Endothelial cell of umbilical vein (primary cell): ENCODE results near the gene CACNA2D3. TPM values are rescaled to one million over a fixed set of nuclear protein-coding genes. Genes with fewer than 3 reads are reported as not detected.

ENCODE experiments used
- BruUV-seq: library from RNA; stranded (reverse); fragments of 400-500 nt; replicated peaks from 2 replicates; lab custom pipeline; 2021; lab: Mats Ljungman, UMichigan
- CTCF ChIA-PET: fragments of 300-600, 350-600 bp; sonication (Branson Sonifier 250); formaldehyde crosslinking; loops from one replicate; lab custom pipeline; 2021; ENCODE audit warnings: antibody characterized with exemption, inconsistent platforms; lab: Charles Lee
- POLR2A ChIA-PET: fragments of 300-600, 350-600 bp; sonication (Branson Sonifier 250); formaldehyde crosslinking; loops from one replicate; lab custom pipeline; 2021; ENCODE audit warnings: antibody characterized with exemption, inconsistent platforms; lab: Charles Lee
- DNase-seq: peaks from one replicate; pipeline ENCODE4 v3.0.0-alpha.2; 2011; ENCODE audit warnings: low read depth, low spot score
- FAIRE-seq: peaks from 2 replicates; lab custom pipeline; 2011; peaks lifted over from hg19 to GRCh38; lab: Jason Lieb, UNC
- H2AFZ ChIP-seq: 2 replicates; pipeline ENCODE4 v1.6.0; 2012; ENCODE audit warnings: low read depth, low read length, control low read depth, inconsistent platforms
- H3K27ac ChIP-seq: 2 replicates; pipeline ENCODE4 v1.5.1; 2011; ENCODE audit warnings: low read depth, mild to moderate bottlenecking, control low read depth, low read length, moderate library complexity; ENCODE audit not compliant: insufficient read depth
- H3K27me3 ChIP-seq, 2 experiments: 2 replicates each; pipeline versions ENCODE4 v1.6.0 to v1.6.1; 2011; ENCODE audit warnings: low read length in 2 of 2, mixed read lengths in 1 of 2; ENCODE audit not compliant: control insufficient read depth in 2 of 2, insufficient read depth in 2 of 2
- H3K36me3 ChIP-seq, 2 experiments: 2 replicates in 1 of 2; 3 replicates in 1 of 2; pipeline ENCODE4 v1.5.1; 2011; ENCODE audit warnings: low read length in 2 of 2, mild to moderate bottlenecking in 1 of 2, moderate library complexity in 1 of 2; ENCODE audit not compliant: control insufficient read depth in 2 of 2, insufficient read depth in 2 of 2; ENCODE audit errors: extremely low read depth in 1 of 2
- H3K4me1 ChIP-seq: 3 replicates; pipeline ENCODE4 v1.5.1; 2011; ENCODE audit warnings: mild to moderate bottlenecking, low read length; ENCODE audit not compliant: control insufficient read depth, insufficient read depth; ENCODE audit errors: extremely low read depth
- H3K4me2 ChIP-seq: 2 replicates; pipeline ENCODE4 v1.6.1; 2011; ENCODE audit warnings: low read length, control low read depth, mixed read lengths; ENCODE audit not compliant: insufficient read depth
- H3K4me3 ChIP-seq, 3 experiments: fragments of 200-600 bp in 1 of 3; sonication (generic), shearing (Covaris generic) in 1 of 3; replicated peaks in 1 of 3; 2 replicates each; pipeline ENCODE4 v1.5.1; 2011 to 2016; ENCODE audit warnings: control low read depth in 3 of 3, low read length in 3 of 3, mild to moderate bottlenecking in 2 of 3, inconsistent platforms in 1 of 3, low read depth in 1 of 3, moderate library complexity in 1 of 3; ENCODE audit not compliant: insufficient read depth in 1 of 3
- H3K79me2 ChIP-seq: 2 replicates; pipeline ENCODE4 v1.6.0; 2012; ENCODE audit warnings: low read length, inconsistent platforms; ENCODE audit not compliant: control insufficient read depth, insufficient read depth
- H3K9ac ChIP-seq: replicated peaks from 2 replicates; pipeline ENCODE3; 2011; ENCODE audit warnings: low read length, control low read depth; ENCODE audit not compliant: insufficient read depth; ENCODE audit errors: extremely low read depth
- H3K9me1 ChIP-seq: replicated peaks from 3 replicates; pipeline ENCODE4 v1.6.0; 2011; ENCODE audit warnings: mild to moderate bottlenecking, low read length; ENCODE audit not compliant: control insufficient read depth, insufficient read depth; ENCODE audit errors: extremely low read depth
- H3K9me3 ChIP-seq: replicated peaks from 2 replicates; pipeline ENCODE4 v1.5.1; 2012; ENCODE audit warnings: low read length, inconsistent platforms; ENCODE audit not compliant: control insufficient read depth, insufficient read depth
- H4K20me1 ChIP-seq: replicated peaks from 2 replicates; pipeline ENCODE3; 2011; ENCODE audit warnings: mild to moderate bottlenecking, low read length; ENCODE audit not compliant: control insufficient read depth, insufficient read depth; ENCODE audit errors: extremely low read depth
- EZH2 ChIP-seq: IDR thresholded peaks from 2 replicates; pipeline ENCODE4 v1.6.1; 2012; ENCODE audit warnings: borderline replicate concordance, low read depth, mild to moderate bottlenecking, moderate library complexity, low read length, inconsistent platforms; ENCODE audit not compliant: severe bottlenecking
- FOS ChIP-seq: IDR thresholded peaks from 2 replicates; pipeline ENCODE4 v1.6.1; 2011; ENCODE audit warnings: mild to moderate bottlenecking, low read length, moderate library complexity, borderline replicate concordance; ENCODE audit not compliant: insufficient read depth
- GATA2 ChIP-seq: IDR thresholded peaks from 2 replicates; pipeline ENCODE4 v1.7.0; 2011; ENCODE audit warnings: low read depth, mild to moderate bottlenecking, moderate library complexity, mixed read lengths, low read length; ENCODE audit not compliant: insufficient read length, insufficient read depth
- JUN ChIP-seq: IDR thresholded peaks from 2 replicates; pipeline ENCODE4 v1.6.1; 2011; ENCODE audit warnings: borderline replicate concordance, low read depth; ENCODE audit not compliant: insufficient read length, insufficient read depth
- MYC ChIP-seq: IDR thresholded peaks from one replicate; pipeline ENCODE4 v1.6.1; 2011; ENCODE audit warnings: mild to moderate bottlenecking, low read depth, low read length
- POLR2A ChIP-seq: IDR thresholded peaks from 2 replicates; pipeline ENCODE4 v1.6.1; 2012; ENCODE audit warnings: low read depth, mild to moderate bottlenecking, control low read depth, low read length
- POLR2AphosphoS5 ChIP-seq: IDR thresholded peaks from 2 replicates; pipeline ENCODE4 v1.6.1; 2012; ENCODE audit warnings: low read depth, mild to moderate bottlenecking, control low read depth, low read length, moderate library complexity; ENCODE audit not compliant: insufficient read depth
- dilution Hi-C: fragments of 300-500 bp; cut with MboI; formaldehyde crosslinking; loops from one replicate; pipeline ENCODE4 v1.15.0; 2019; ENCODE audit warnings: low sequenced_read_pairs; ENCODE audit not compliant: extremely low pct_ligation_motif_present
- intact Hi-C: fragments of 100-400 bp; cut with micrococcal nuclease; formaldehyde crosslinking; loops from one replicate; pipeline ENCODE4 v1.10.0; 2022
- polyA plus RNA-seq, 4 experiments: library from polyadenylated mRNA; depleted of rRNA in 3 of 4; stranded (reverse) in 3 of 4; unstranded in 1 of 4; fragments of >200 nt; gene quantifications; 2 replicates each; pipeline versions ENCODE4 v1.2.1 to v1.2.3, GENCODE V29; 2011 to 2012; ENCODE audit warnings: missing spikeins in 1 of 4
- total RNA-seq: library from RNA; stranded (reverse); gene quantifications from 2 replicates; pipeline ENCODE4 v1.2.3, GENCODE V29; 2021
- TF ChIP-seq, protein P1 (sequence below), 2 donors: IDR thresholded peaks; 1 replicate in 1 of 2; 2 replicates in 1 of 2; pipeline ENCODE4 v1.5.1; 2011; ENCODE audit warnings: low read length in 2 of 2, mild to moderate bottlenecking in 2 of 2, moderate library complexity in 2 of 2, control low read depth in 1 of 2, inconsistent platforms in 1 of 2, low read depth in 1 of 2; ENCODE audit not compliant: insufficient read depth in 1 of 2; ENCODE audit errors: extremely low read depth in 1 of 2
- TF ChIP-seq, protein P2 (sequence below): IDR thresholded peaks from 2 replicates; pipeline ENCODE4 v1.6.1; 2011; ENCODE audit not compliant: insufficient read depth, insufficient read length

Gene CACNA2D3
- total and polyA plus RNA-seq, 2 donors (not counting 3 experiments of a cell fraction or from before 2014, with no cell fraction given), result not detected

DNA sequence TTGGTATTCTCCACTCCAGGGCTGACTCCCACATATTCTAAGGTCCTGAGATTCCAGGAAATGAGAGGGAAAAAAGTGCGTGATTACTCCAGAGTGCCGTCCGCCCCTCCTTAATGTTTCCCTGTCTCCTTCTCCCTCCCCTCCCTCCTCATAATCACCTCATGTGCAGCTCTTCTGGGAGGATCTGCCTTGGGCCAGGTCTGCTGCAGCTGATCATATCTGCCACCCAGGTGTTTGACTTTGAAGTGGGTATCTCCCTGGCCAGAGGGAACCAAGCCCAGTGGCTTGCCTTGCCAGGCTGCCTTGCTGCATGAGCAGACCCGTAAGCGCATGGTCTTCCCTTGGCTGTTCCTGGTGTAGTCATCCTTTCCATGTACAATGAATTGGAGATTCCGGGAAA, 833.6 kb downstream of the CACNA2D3 start:
- CTCF ChIA-PET, result no interaction called here
- H3K27me3 ChIP-seq, result no peaks in the 10 kb centered on the region
- no peak overlapping the region for H2AFZ ChIP-seq
- BruUV-seq, result no TSS peak
- dilution Hi-C loops (no loop called here), intact Hi-C loops (no loop called here)
- no peaks in the 10 kb centered on the region for H4K20me1 ChIP-seq
- DNase-seq, result no peak
- no peaks in the 10 kb centered on the region for H3K36me3 ChIP-seq
- no peak for FAIRE-seq
- H3K79me2 ChIP-seq, result no peaks in the 10 kb centered on the region
- H3K4me2 ChIP-seq, result no peak overlapping the region
- TF ChIP-seq, protein P1, sequence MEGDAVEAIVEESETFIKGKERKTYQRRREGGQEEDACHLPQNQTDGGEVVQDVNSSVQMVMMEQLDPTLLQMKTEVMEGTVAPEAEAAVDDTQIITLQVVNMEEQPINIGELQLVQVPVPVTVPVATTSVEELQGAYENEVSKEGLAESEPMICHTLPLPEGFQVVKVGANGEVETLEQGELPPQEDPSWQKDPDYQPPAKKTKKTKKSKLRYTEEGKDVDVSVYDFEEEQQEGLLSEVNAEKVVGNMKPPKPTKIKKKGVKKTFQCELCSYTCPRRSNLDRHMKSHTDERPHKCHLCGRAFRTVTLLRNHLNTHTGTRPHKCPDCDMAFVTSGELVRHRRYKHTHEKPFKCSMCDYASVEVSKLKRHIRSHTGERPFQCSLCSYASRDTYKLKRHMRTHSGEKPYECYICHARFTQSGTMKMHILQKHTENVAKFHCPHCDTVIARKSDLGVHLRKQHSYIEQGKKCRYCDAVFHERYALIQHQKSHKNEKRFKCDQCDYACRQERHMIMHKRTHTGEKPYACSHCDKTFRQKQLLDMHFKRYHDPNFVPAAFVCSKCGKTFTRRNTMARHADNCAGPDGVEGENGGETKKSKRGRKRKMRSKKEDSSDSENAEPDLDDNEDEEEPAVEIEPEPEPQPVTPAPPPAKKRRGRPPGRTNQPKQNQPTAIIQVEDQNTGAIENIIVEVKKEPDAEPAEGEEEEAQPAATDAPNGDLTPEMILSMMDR (IDR thresholded peaks at IDR 0.05; ENCODE audit: extremely low read depth in 1 of 2, insufficient read depth in 1 of 2, low read depth in 1 of 2, low read length in 2 of 2), result no peak
- TF ChIP-seq GATA2, result no peak
- TF ChIP-seq POLR2A, result no peak
- TF ChIP-seq, protein P2, sequence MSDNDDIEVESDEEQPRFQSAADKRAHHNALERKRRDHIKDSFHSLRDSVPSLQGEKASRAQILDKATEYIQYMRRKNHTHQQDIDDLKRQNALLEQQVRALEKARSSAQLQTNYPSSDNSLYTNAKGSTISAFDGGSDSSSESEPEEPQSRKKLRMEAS, result no peak
- no peak for TF ChIP-seq FOS
- TF ChIP-seq EZH2, result no peak
- TF ChIP-seq POLR2AphosphoS5, result no peak
- no peak for TF ChIP-seq JUN
- no peak for TF ChIP-seq MYC
- POLR2A ChIA-PET, result no interaction called here
- H3K9me1 ChIP-seq, result no peaks in the 10 kb centered on the region
- H3K4me1 ChIP-seq, result no peaks in the 10 kb centered on the region
- H3K9me3 ChIP-seq, result peaks cover 2% of the 10 kb centered on the region
- H3K27ac ChIP-seq, result no peak overlapping the region
- H3K9ac ChIP-seq, result no peak overlapping the region
- no peak overlapping the region for H3K4me3 ChIP-seq
